ENCODE results near the gene KLHL40. TPM values are rescaled to one million over a fixed set of nuclear protein-coding genes. Genes with fewer than 3 reads are reported as not detected.

The KLHL40 gene
- total and polyA plus RNA-seq, 10 of the 15 experiments (the other 5 are each of a cell fraction or from before 2014, with no cell fraction given) = not detected

DNA sequence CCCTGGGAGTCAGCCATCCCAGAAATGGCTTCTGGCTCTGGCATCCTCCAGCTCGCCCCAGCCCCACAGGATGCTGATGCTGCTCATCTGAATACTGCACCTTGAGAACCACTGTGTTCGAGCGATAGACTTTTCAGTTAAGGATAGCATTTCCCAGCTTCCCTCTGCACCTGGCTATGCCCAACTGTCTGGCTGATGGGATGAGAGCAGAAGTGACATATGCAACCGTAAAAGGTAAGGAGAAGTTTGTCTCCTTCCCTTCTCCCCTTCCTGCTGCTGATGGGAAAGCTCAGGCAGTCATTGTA is 27.0 kb downstream of the KLHL40 start:
- WGBS (ENCODE audit: insufficient coverage, insufficient replicate concordance, low lambda C conversion rate, missing lambda C conversion rate) = 50% methylated on average over 4 of the region's 4 CpGs
- ATAC-seq = no peak

GRCh38 chr3:42712688-42713372 is 27.5 kb downstream of the KLHL40 start:
- in situ Hi-C loops (cut with MboI) (no loop called here), intact Hi-C loops (cut with micrococcal nuclease; ENCODE audit: unreplicated experiment) (no loop called here)
- POLR2A ChIA-PET = no interaction called here
- Histone ChIP-seq H3K4me2 (ENCODE audit: control insufficient read depth, insufficient read depth) (no peak overlapping the region), H3K27ac (ENCODE audit: control insufficient read depth, insufficient read depth) (no peak overlapping the region), H3K36me3 (ENCODE audit: control insufficient read depth in 2 of 2, insufficient read depth in 2 of 2, low read length in 1 of 2) (no peaks in the 10 kb centered on the region), H3K9me3 (replicated peaks; ENCODE audit: control insufficient read depth, insufficient read depth, low read length) (no peaks in the 10 kb centered on the region), H3K27me3 (replicated peaks in 1 of 2; ENCODE audit: control insufficient read depth in 2 of 2, insufficient read depth in 2 of 2, low read length in 1 of 2) (no peaks in the 10 kb centered on the region; a peak in 3 of 4 replicates), H4K20me1 (ENCODE audit: control insufficient read depth, insufficient read depth) (no peaks in the 10 kb centered on the region), H3K79me2 (ENCODE audit: control insufficient read depth, insufficient read depth, low read length) (no peaks in the 10 kb centered on the region), H3K9ac (ENCODE audit: control insufficient read depth, insufficient read depth, low read length) (no peak overlapping the region), H3K4me3 (no peak overlapping the region), H3K4me1 (ENCODE audit: control insufficient read depth, insufficient read depth, low read length) (no peaks in the 10 kb centered on the region), H2AFZ (ENCODE audit: control insufficient read depth, low read depth, low read length) (no peak overlapping the region)
- FAIRE-seq (no peak), ATAC-seq (no peak), DNase-seq (ENCODE audit: low read depth, low spot score) (no peak)
- SMC1A ChIA-PET (ENCODE audit: uncharacterized antibody, unreplicated experiment) = no interaction called here
- RAD21 ChIA-PET (ENCODE audit: unreplicated experiment) = no interaction called here
- 28% methylated on average over 5 of the region's 5 CpGs for WGBS (ENCODE audit: insufficient coverage, insufficient replicate concordance, low lambda C conversion rate, missing lambda C conversion rate)
- BruUV-seq (replicated peaks) = no TSS peak
- CTCF ChIA-PET = interaction anchor here (0.8 kb wide), 1 partner anchor 141 kb away, joined by 3 read pairs; no protein-coding TSS in a partner anchor
- no peak for TF ChIP-seq MXI1 (IDR thresholded peaks at IDR 0.05; ENCODE audit: low read depth, low read length)
- TF ChIP-seq BCL11A (IDR thresholded peaks at IDR 0.05; ENCODE audit: low read depth, low read length) = no peak
- no peak for TF ChIP-seq SMC3 (IDR thresholded peaks at IDR 0.05; ENCODE audit: borderline replicate concordance, low read length)
- TF ChIP-seq ETV6 (conservative IDR thresholded peaks at IDR 0.05 in 1 of 2, IDR thresholded peaks at IDR 0.05 in 1 of 2; ENCODE audit: borderline replicate concordance in 1 of 2, low read depth in 1 of 2) = no peak
- TF ChIP-seq HSF1 (IDR thresholded peaks at IDR 0.05; ENCODE audit: low read depth, low read length) = no peak
- no peak for TF ChIP-seq CREM (IDR thresholded peaks at IDR 0.05; ENCODE audit: low read depth)

More for the DNA sequence above, 27.0 kb downstream of the KLHL40 start:
- H3K27me3 ChIP-seq (replicated peaks in 1 of 2; ENCODE audit: control insufficient read depth in 2 of 2, insufficient read depth in 2 of 2, low read length in 1 of 2) = no peaks in the 10 kb centered on the region; a peak in 3 of 4 replicates
- ChIA-PET POLR2A (no interaction called here), RAD21 (ENCODE audit: unreplicated experiment) (no interaction called here), CTCF (interaction anchor here (0.7 kb wide), 1 partner anchor 162 kb away, joined by 3 read pairs; no protein-coding TSS in a partner anchor), SMC1A (ENCODE audit: uncharacterized antibody, unreplicated experiment) (no interaction called here)
- no peaks in the 10 kb centered on the region for H3K79me2 ChIP-seq (ENCODE audit: control insufficient read depth, insufficient read depth, low read length)
- no peak overlapping the region for H3K4me2 ChIP-seq (ENCODE audit: control insufficient read depth, insufficient read depth)
- H3K4me3 ChIP-seq = no peak overlapping the region
- TF ChIP-seq IKZF1 (conservative IDR thresholded peaks at IDR 0.05) = no peak
- TF ChIP-seq HSF1 (IDR thresholded peaks at IDR 0.05; ENCODE audit: low read depth, low read length) = no peak
- TF ChIP-seq CBX3 (IDR thresholded peaks at IDR 0.05; ENCODE audit: borderline replicate concordance, low read depth) = no peak
- H3K36me3 ChIP-seq (ENCODE audit: control insufficient read depth in 2 of 2, insufficient read depth in 2 of 2, low read length in 1 of 2) = no peaks in the 10 kb centered on the region
- H2AFZ ChIP-seq (ENCODE audit: control insufficient read depth, low read depth, low read length) = no peak overlapping the region
- BruUV-seq (replicated peaks) = no TSS peak
- in situ Hi-C loops (cut with MboI) (no loop called here), intact Hi-C loops (cut with micrococcal nuclease; ENCODE audit: unreplicated experiment) (no loop called here)
- no peak overlapping the region for H3K9ac ChIP-seq (ENCODE audit: control insufficient read depth, insufficient read depth, low read length)
- no peaks in the 10 kb centered on the region for H4K20me1 ChIP-seq (ENCODE audit: control insufficient read depth, insufficient read depth)
- no peaks in the 10 kb centered on the region for H3K4me1 ChIP-seq (ENCODE audit: control insufficient read depth, insufficient read depth, low read length)
- DNase-seq (ENCODE audit: low read depth, low spot score) (no peak), FAIRE-seq (no peak)
- no peak overlapping the region for H3K27ac ChIP-seq (ENCODE audit: control insufficient read depth, insufficient read depth)
- H3K9me3 ChIP-seq (replicated peaks; ENCODE audit: control insufficient read depth, insufficient read depth, low read length) = no peaks in the 10 kb centered on the region
